T-helper 9 cell (primary cell): ENCODE results near the gene ALDH1L1.

Experiments
- DNase-seq: peaks from one replicate; pipeline ENCODE4 v3.0.0-alpha.2; 2020

The ALDH1L1 gene

DNA sequence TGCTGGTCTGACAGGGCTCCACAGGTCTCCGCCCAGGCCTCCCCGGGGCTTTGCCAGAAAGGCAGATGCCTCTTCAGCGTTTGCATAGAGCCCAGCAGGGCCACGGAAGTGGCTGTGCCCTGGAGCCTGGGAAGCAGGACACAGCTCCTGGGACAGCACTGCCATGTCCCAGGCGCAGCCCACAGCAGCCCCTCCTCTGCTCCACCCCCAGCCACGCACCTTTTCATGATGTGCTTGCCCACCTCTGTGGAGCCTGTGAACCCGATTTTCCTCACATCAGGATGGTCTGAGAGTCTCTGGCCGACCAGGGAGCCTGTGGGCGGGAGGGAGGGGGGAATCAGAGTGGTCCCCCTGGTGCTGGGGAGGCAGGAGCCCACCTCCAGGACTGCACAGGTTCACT is 62.6 kb downstream of the ALDH1L1 start:
- DNase-seq = no peak

DNA sequence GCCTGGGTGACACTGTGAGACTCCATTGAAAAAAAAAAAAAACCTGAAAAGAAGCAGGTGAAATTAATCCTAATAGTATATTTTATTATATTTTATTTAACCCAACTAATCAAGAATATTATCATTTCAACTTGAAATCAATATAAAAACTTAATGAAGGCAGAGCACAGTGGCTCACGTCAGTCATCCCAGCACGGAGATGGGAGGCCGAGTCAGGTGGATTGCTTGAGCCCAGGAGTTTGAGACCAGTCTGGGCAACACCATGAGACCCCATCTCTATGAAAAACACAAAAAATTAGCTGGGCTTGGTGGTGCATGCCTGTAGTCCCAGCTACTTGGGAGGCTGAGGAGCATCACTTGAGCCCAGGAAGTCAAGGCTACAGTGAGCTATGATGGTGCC is 63.2 kb downstream of the ALDH1L1 start:
- DNase-seq = no peak

DNA sequence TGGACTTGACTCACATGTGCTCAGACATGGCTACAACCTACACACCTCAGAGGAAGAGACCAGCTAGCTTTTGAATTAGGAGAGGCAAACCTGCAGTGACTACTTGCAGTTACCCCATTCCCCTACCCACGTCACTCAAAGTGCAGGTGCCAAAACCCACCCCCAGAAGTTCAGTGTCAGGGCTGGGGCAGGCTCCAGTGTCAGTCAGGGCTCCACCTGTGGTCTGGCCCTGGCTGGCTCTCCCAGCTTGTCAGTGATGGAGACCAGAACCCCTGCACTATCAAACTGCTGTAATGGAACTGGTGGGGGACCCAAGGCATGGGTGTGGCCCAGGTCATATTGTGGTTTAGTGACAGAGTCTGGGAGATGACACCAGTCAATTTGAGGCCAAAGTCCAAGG is 63.9 kb downstream of the ALDH1L1 start:
- no peak for DNase-seq

DNA sequence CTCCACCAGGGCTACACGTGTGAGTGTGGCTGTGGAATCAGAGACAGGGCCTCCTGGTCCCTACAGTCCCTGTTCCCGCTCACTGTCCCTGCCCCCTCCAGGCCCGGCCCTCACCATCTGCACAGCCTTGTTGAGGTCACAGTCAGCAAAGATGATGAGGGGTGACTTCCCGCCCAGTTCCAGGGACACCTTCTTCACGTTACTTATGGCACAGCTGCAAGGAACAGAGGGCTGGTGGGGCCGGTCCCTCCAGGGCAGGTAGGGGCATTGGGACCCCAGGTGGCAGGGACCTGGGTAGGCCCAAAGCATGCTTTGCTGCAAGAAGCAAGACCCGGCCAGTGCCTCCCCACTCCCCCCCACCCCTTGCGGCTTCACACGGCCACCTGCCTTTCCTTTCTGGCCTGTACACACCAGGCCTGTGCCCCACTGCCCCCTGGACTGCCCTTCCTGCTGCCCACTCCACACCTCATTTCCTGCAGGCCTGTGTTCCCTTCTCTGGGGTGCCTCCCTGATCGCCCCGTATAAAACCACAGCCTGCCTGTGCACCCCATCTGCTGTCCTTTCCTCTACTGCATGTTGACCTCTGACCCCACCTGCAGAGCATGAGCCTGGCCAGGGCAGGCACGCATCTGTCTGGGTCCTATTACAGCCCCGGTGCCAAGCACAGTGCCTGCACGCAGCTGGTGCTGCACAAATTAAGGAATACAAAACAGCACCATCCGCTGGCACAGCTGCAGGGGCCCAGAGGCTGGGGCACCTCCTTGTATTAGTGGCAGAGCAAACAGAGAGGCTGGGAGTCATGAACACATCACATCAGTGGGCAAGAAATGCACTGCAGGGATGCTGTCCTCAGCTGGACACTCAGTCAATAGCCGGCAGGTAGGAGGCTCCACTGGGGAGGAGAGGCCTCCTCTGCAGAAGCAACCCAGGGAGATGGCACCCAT is 65.7 kb downstream of the ALDH1L1 start:
- DNase-seq = no peak

DNA sequence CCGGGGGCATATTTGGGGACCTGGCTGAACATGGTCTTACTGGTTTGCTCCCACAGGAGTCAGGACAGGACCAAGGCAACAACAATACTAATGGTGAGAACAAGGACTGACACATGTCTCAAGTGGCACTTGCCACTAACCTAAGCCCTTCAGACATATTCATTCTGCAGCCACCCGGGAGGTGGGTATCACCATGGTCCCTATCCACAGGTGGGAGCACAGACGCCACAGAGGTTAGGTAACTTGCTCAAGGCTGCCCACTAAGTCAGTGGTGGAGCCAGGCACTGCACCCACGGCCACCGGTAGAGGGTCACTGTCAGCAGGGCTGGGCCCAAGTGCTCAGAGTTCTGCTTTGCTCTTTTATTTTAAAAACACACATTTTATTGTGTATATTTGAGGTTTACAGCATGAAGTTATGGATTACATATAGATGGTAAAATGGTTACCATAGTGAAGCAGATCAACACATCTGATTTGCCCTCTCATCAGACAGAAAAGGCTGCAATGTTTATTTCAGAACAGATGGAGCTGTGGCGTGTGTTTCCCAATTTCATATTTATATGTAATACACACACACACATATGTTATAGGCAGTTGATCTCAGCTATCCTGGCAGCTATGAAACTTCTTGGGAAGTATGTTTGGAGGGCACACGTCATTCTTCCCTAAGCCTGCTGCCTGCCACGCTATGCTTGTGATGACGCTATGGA is 66.5 kb downstream of the ALDH1L1 start:
- no peak for DNase-seq

DNA sequence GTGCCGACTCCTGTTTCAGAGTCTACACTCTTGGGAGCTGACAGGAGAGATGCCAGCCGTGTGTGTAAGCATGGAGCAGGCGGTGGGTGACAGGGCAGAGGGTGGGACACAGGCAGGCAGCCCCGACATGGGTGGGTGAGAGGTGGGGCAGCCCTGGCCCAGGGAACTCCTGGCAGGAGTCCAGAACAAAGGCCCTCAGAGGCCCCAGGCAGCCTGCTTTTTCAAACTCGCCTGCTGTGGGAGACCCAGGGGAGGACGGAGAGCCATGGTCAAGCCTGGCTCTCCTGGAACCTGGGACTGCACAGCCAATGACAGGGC is 67.2 kb downstream of the ALDH1L1 start:
- no peak for DNase-seq

DNA sequence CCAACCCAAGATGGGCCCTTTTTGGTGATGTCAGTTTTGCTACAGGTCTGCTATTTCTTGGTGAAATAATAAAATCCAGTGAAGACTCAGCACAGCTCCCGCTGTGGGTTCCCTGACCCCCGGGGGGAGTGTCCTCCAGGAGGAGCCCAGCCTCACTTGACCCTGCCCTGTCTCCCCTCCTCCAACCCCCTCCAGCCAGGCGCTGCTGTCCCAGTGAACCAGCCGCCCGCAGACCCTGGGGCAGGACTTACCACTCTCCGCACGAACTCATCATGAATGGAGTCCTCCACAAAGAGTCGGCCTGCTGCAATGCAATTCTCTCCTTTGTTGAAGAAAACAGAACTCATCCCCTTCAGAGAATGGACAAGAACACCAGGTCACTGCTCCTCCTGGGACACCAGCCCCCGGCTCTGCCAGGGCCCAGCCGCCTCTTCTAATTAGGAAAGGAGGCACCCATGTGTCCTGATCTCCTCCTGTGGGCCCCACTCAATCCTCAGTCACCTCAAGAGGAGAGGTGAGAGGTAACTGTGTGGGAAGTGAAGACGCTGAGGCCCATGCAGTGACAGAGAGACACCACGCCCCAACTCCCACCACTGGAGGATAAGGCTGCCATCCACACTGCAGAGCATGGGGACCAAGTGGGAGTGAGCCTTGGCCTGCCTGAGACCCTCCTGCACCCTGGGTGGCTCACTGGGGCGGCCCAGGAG is 67.7 kb downstream of the ALDH1L1 start:
- no peak for DNase-seq

DNA sequence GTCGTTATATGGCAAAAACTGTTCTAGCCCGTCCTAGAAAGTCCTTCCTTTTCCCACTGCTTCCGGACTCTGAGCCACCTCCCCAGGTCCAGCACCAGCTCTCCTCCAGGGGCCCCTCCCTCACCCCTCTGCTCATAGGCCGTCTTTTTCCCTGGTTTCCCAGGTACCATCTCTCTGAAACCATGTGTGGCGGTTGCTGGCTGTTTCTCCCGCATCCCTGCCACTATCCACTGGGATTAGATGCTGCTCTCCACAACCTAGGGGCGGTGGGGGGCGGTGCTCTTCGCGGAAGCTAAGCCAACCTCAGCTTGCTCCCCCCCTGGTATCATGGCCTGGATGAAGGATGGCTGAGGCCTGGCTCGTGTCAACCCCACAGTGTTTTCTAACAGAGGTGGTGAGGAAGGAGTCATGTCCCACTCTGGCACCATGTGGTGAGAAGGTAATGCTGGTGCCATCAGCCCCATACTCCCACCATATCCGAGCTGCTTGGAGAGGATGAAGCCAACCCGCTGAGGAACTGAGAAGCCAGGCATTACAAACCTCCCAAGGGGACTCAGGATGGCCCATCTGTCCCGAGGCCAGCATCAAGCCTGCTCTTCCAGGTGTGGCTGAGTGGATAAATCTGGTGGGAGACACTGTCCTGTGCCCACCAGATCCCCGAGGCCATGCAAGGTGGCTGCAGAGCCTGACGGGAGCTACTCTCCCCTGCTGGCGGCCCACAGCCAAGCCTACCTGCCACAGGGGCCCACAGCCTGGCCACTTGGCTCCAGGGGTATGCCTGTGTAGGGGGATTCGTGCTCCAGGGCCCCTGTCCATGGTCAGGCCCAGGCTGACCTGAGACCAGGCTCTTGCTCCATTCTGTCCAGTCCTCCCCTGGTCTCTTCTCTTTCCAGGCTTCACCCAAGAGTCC is 68.6 kb downstream of the ALDH1L1 start:
- no peak for DNase-seq

DNA sequence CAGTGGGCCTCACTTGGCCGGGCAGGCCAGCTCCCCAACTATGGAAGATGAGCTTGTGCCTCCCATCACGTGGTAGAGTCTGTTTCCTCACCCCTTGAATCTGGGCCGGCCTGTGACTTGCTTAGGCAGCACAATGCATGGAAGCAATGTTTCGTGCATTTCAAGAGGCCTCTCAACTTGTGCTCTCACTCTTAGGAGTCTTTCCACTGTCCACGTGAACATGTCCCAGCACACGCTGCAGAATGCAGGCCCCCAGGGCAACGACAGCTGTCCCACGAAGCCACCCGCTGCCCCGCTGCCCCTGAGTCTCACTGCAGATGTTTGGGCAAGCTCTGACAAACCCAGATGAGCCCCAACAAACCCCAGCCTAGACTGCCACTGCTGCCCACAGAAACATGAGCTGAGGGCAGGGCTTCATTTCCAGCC is 69.2 kb downstream of the ALDH1L1 start:
- DNase-seq = no peak

DNA sequence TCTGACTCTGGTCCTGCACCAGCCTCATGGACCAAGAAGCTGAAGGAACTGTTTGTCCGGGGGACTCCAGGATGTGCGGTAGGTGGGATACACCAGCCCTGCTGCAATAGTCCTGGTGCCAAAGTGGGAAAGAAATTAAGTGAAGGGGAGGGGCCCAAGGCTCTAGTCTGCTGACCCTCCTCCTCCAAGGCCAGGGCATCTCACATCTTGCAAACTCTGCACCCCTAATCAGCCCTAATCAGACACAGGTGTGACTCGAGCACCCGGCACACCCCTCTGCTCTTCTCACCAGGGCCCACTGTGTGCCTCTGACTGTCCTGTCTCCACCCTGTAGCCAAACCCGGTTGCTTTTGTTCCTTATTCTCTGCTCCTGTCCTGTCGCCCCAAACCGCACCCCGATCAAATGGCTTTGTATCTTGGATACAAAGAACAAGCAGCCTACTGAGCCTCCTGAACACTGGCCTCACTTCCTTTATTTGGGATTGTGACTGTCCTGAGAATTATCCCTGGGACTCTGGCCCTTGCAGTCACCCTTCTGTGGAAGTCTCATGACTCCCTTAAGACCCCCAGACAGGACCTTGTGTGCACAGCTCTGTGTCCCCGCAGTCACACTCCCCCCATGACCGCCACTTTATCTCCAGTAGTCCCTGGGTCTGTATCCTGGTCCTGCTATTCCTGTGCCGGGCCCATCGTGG is 69.8 kb downstream of the ALDH1L1 start:
- DNase-seq = no peak

DNA sequence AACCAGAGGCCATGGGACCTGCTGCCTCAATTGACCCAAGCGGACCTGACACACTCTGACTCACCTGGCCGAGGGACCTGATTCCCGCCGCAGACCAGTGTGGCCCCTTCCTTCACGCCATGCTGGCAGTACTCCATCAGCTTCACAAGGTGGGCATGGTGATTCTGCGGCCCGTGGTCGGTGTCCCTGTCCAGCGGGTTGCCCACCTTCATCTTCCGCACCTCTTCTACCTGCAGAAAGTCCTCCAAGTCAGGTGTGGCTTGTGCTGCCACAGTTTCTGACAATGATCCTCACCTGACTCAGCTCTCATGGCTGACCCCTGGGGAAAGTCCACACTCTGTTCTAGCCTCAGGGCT is 70.5 kb downstream of the ALDH1L1 start:
- no peak for DNase-seq

DNA sequence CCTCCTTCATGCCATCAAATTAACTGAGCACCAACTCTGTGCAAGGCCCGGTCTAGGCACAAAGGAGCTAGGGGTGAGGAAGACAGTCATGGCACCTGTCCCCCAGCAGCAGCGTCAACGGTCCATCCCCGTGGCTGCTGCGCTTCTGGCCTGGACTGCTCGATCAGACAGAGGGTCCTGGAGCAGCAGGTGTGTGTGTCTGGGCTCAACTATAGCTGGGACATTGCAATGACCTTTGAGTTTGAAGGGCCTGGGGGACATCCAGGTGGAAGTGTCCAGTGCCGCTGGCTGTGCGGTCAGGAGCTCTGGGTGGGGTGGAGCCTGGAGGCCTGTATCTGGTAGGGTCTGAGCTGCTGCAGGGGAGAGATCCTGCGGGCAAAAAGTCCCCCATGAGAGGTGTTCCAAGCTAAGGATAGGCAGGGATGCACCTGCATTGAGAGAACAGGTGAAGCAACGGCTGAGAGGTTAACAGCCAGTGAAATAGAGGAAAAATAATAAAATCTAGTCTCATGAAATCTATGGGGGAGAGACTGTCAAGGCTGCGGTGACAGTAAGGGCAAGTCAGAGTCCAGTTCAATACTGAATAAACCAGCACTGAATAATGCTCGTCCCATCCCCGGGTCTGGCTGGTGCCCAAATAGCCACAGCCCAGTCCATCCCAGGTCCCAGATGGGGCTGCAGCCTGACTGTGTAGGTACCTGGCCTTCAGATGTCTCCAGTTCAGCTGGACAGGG is 71.1 kb downstream of the ALDH1L1 start:
- no peak for DNase-seq

DNA sequence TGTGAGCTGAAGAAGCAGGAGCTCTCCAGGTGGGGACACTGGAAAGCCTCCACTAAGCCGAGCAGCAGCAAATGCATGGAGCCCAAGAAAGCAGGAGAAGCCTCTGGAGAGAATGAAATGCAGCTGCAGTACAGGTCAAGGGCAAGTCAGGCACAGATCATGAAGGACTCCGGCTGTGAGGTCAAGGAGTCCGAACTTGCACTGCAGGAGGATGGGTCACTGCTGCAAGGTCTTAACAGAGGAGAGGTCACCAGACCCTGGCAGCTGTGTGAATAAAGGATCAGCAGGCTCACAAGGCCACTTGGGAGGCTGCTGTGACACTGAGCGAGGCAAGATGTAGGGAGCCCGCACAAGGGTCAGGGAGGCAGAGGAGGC is 71.7 kb downstream of the ALDH1L1 start:
- no peak for DNase-seq

DNA sequence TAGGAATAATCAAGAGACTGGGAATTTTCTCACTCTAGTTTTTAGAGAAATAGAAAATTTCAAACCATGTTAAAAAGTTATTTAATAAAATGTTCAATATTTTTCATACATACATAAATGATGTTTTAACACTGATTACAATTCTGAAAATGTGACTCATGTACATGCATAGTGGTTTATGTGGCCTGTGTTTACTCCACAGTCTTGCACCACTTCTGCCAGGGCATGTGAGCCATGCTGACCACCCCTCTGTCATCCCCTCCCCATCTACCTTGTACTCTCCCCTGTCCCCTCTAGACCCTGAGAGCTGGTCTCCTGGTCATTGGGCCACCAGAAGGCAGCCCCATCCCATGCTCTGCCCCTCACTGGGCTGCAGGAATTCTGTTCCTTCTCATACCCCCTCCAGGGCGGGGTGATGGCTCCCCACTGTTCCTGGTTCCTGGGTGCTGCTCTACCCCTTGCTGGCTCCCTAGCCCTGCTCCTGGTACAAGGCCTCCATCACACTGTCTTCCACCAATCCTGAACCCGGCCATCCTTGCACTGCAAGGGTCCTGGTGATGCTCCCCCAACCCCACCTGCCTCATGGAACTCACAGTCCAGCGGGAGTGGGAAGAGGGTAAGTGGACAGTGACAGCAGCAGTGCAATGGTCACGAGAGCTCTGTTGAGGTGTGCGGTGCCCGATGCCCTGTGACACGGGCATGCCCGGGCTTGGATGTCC is 72.3 kb downstream of the ALDH1L1 start:
- DNase-seq = no peak

DNA sequence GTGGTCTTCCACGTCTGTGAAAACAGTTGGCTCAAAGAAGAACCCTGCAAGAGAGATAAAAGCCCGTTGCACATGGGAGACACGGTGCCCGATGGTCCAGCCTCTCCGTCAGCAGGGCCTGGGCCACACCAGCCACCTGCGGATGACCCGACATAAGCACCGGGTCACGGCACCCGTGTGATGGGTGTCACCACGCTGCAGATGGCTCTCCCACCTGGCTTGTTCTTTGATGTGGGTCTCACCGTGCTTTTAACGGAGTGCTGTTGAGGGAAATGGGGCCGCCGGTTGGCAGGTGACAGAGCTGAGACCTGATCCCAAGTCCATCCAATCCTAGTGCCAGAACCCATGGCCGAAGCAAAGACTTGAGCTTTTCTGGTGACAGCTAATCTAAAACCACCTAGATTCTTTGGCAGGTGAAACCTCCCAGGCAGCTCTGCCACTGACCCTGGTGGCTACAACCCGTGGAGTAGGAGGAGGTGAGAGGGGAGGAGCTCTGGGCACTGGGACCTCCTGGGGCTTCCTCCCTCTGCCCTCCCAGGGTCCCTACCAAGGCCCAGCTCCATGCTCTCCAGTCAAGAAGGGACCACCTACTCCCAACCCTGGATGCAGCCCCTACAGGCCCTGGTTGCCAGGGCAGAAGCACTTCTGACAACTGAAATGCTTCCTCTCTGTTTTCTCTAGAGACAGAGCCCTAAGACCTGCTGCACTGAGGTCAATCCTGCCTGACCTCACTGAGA is 73.0 kb downstream of the ALDH1L1 start:
- DNase-seq = no peak

DNA sequence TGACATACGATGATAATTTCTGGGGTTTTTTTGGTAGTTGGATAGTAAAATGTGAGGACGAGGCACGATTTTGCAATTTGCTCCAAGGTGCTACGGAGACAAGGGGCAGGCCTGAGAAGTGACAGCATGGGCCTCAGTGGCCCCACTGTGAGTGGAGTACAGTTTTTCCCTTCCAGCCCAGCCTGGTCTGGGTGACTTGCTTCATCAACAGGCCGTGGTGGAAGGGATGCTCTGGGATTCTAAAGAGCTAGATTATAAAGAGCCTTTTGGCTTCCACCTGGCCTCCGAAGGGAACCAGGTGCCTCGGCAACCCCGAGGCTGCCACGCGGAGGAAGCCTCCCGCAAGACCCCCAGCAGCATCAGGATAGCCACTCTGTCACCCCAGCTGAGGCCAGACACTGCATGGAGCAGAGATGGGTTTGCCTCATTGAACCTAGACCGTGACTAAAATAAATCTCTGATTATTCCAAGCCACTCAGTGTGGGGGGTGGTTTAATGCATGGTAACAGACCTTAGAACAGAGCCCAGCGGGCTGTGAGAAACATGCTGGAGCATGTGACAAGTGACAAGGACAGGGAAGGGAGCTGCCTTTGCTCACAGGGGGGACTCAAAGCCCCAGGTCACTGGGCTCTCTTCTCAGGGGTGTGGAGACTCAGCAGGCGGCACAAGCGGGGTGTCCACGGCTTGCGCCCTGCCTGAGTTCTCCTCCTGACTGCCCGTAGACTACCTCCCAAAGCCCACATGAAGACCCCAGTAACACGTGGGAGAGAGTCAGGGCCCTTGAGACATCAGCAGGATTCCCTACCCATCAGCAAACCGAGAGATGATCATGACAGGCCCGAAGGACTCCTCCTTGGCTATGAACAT is 73.8 kb downstream of the ALDH1L1 start:
- no peak for DNase-seq

DNA sequence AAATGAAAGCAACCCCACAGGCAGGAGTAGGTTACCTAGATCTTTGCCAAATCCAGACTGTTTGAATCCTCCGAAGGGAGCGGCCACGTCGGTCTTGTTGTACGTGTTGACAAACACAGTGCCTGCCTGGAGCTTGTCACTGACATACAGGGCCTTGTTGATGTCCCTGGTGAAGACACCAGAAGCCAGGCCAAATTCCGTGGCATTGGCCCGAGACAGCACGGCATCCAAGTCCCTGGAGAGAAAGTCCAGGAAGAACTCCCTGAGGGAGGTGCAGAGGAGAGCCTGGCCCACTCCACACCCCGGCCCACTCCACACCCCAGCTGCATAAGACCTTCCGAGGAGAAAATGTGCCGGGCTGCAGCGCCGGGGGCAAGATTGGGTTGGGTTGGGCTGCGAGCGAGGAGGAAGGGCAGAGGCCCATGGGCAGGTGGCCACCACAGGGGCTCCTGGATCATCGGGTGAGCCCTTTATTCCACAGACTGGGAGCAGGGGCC is 74.6 kb downstream of the ALDH1L1 start:
- no peak for DNase-seq

DNA sequence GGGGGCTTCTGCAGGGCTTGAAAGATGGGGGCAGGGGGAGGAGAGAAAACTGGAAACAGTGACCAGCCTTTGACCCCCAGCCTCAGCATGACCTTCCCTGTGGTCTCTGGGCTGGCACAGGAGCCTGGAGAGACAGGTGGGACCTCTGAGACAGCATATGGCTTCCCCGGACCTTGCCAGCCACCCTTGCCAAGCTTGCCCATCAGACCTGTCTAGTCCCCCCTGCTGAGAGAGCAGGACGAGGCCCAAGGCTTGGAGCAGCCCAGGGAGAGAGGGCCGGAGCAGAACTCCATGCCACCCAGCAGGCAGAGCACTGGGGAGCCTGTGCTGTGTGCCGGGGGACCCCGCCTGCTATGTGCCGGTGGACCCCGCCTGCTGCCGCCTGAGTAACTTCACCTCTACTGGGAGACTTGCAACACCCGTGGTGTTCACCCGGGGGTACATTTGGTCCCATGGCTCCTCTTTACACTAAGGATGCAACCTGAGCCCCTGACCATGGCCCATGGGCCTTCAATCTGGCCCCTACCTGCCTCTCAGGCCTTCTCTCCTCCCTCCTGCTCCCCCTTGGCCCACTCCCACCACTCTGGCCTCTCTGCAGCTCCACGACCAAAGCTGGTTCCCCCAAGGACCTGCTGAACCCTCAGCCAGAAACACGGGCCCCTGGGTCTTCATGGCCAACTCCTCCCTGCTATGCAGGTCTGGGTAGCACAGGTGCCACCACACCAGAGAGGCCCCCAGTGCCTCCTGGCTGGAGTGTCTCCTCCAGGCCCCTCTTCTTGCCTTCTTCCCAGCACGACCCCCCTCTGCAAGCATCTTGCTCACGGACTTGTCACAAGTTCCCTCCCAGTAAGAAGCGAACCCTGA is 75.4 kb downstream of the ALDH1L1 start:
- no peak for DNase-seq
